Measurements from ENCODE around the gene HIVEP1.

GRCh38 chr6:12007887-12008286 is 4.2 kb upstream of the HIVEP1 start:
- TF ChIP-seq EZH2 (IDR thresholded peaks at IDR 0.05; ENCODE audit: low read length, unreplicated experiment) (no peak), CTCF (conservative IDR thresholded peaks at IDR 0.05; ENCODE audit: low read depth, low read length) (no peak), EZH2phosphoT487 (IDR thresholded peaks at IDR 0.05; ENCODE audit: borderline replicate concordance, low read length) (no peak)
